HG02870 (cell line): Measurements from ENCODE around the gene CYBC1.

ENCODE experiments used
- ATAC-seq: cut with Tn5 transposase; IDR thresholded peaks from one replicate; pipeline ENCODE4 v1.9.1; 2021; ENCODE audit warnings: mild to moderate bottlenecking, moderate library complexity; ENCODE audit not compliant: unreplicated experiment

The CYBC1 gene

GRCh38 chr17:82449131-82449882, 1.2 kb downstream of the CYBC1 start:
- peak; percentile 30 for ATAC-seq

DNA sequence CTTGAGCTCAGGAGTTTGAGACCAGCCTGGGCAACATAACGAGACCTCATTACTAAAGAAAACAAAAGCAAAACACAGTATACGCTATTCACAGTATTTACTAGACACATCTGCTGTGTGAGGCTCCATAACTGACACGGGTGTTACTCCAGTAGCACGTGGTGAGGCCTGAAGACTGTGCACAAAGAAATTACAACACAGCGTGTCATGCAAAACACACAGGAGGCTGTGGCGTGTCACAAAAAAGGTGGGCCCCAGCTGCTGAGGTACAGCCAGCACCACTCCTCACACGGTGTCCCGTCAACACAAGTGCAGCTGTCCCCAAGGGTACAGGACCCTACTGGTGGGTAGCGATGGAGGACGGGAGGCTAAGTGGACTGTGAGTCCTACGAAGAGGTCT, 2.7 kb downstream of the CYBC1 start:
- ATAC-seq = no peak

DNA sequence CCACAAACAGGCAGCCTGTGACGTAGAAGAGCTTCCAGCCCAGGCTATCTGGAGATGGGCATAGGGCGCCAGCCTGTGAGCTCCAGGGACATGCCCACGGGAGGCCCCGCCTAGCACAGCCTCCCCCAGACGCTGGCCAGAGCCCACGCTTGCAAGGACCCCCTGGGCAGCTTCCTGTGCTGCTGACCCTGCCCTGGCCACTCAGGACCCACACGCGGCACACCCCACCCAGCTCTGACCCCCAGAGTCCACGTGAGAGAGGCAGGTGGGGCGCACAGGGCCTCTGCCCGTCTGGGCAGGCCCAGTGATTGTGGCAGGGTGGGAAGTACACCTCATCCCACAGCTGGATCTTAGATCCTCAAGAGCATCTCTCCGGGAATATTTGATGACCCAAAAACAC, 3.9 kb downstream of the CYBC1 start:
- ATAC-seq = no peak

DNA sequence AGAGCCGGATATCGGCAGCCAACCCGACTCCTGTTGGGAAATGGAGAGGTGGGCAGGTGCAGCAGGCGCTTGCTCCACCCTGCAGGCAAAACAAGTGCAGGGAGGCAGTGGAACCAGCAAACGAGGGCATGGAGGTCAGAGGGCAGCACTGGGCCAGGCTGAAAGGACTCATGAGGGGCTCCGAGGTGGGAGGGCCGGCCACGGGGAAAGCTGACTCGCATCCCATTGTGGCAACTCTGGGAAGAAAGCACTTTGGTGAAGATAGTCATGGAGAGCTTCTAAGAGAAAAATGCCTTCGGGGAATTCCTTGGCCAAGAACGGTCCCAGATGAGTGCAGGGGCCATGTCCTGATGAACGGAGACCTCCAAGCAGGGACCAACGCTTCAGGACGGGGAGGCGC, 4.4 kb downstream of the CYBC1 start:
- no peak for ATAC-seq

DNA sequence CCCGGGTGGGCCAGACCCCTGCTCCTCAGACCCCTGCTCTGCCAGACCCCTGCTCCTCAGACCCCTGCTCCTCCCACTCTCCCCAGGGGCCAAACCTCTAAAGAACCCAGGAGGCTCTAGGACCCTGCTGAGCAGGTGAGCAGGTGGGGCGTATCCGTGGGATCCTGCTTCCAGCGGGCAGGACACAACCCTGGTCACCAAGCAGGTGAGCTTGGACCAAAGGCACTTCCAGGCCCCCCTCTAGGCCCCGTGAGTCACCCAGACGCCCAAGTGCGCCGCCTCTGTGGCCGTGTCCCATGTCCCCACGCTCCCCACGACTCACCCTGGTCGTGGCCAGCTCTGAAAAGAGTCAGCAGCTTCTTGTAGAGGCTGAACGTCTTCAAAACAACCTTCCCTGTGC, 5.0 kb downstream of the CYBC1 start:
- ATAC-seq = no peak

DNA sequence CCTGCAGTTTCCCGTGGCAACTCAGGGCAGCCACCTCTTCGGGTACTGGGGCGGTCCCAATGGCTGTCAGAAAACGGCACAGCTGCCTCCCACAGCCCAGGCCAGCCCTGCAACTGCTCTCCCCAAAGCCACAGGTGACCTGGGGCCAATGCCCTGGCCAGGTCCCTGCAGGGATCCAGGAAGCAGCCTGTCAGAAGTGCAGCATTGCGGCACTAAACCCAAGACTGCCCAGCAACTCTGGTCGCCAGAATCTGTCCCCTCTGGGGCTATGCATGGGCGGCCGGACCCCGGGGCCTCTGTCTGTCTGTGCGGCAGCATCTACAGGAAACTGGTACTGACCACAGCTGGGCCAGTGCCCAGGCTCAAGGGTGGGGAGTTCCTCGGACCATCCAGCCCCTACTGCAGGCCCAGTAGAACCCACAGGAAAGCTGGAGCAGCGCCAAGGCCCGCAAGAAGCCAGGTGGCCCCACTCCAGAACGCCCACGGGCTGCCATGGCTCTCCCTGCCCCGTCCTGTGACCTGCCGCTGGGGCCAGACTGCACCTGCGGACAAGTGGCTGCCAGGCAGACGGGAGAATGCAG, 5.5 kb downstream of the CYBC1 start:
- no peak for ATAC-seq

DNA sequence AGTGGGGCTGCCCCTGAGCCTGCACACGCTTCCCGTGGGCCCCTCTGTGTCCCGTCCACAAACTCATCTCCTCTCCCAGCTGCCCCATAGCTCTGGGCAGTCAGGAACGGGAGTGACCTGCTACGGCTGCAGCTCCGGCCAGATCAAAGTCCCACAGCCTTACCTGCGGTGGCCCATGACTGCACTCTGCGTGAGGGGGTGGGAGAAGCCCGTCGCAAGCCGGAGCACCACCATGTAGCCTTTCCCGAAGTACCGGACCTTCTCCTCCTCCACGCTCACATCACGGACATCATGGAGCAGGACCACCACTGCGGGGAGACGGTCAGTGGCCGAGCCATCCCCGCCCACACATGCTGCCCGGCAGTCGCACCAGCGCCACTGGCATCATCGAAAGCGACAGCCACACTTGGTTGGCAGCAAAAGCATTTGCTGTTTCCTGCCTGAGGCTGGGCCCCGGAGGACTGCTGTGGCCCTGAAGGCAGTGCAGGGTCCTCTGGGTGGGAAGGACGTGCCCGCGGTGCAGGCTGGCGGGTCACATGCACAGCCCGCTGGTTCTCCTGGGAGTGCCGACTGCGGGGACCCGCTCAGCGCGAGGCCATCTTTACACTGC, 6.2 kb downstream of the CYBC1 start:
- no peak for ATAC-seq

DNA sequence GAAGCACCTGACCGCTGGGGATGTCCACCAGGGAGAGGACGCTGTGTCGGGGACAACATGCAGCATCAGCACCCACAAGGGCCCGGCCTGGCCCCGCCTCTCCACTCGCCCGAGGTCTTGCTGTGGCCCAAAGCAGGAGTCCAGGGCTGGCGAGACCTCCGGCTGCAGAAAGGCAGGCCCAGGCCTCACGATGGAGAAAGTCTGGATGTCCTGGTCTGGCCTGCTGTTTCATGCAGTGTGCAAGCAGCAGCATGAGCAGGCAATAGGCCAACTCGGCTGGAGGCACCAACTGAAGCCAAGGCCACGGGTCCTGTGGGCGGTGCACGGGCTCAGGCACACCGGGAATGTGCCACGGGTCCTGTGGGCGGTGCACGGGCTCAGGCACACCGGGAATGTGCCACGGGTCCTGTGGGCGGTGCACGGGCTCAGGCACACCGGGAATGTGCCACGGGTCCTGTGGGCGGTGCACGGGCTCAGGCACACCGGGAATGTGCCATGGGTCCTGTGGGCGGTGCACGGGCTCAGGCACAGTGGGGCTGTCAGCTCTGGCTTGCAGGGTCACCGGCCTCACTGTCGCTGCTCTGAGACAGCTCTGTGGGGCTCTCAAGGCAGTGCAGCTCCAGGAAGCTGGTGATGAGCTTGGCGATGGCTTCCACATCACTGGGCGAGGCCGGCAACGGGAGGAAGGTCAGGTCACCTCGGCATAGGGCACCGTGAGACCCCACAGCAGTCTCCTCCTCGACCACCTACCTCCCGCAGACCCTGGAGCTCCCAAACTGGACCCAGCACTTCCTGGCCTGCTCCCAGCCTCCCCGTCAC, 6.9 kb downstream of the CYBC1 start:
- no peak for ATAC-seq

- ATAC-seq = no peak
Measured at GRCh38 chr17:82442643-82443464, 7.7 kb downstream of the CYBC1 start.

DNA sequence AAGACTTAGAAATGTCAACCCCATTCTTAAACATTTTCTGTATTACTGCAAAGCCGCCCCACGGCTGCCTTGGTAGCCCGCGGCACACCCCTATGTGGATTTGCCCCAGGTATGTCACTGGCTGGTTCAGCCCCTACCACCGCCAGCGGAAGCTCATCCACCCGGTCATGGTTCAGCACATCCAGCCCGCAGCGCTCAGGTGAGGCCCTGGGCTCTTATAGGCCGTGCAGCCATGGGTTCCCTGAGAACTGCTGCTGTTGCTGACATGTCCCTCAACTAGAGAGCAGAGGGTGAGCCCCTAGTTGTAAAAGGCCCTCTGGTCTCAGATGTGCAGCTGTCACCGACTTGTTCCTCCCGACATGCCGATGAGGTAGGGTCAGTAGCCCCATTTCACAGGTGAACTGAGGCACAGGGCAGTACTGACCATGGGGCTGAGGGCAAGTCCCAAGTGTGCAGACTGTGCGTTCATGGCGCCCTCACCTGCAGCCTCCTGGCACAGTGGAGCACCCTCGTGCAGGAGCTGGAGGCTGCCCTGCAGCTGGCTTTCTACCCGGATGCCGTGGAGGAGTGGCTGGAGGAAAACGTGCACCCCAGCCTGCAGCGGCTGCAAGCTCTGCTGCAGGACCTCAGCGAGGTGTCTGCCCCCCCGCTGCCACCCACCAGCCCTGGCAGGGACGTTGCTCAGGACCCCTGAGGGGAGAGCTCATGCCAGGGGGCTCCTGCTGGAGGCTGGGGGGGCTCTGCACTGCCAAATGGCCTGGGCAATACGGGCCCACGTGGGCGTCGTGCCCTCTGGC, 8.7 kb downstream of the CYBC1 start:
- no peak for ATAC-seq

DNA sequence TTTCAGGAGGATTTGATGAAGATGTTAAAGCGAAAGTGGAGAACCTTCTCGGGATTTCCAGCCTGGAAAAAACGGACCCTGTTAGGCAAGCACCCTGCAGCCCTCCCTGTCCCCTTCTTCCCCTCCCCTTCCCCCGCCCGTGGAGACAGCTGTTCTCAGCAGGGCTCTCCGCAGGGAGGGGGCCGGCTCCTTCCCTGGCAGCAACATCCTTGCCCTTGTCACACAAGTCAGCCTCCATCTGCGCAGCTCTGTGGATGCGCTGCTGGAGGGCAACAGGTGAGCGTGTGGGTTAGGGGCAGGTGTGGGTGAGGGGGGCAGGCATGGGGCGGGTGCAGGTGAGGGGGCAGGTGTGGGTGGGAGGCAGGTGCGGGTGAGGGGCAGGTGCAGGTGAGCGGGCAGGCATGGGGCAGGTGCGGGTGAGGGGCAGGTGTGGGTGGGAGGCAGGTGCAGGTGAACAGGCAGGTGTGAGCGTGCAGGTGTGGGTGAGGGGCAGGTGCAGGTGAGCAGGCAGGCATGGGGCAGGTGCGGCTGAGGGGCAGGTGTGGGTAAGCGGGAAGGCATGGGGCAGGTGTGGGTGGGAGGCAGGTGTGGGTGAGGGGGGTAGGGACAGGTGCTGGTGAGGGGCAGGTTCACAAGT, 9.4 kb downstream of the CYBC1 start:
- no peak for ATAC-seq

GRCh38 chr17:82440469-82440981, 10.0 kb downstream of the CYBC1 start:
- ATAC-seq = no peak

DNA sequence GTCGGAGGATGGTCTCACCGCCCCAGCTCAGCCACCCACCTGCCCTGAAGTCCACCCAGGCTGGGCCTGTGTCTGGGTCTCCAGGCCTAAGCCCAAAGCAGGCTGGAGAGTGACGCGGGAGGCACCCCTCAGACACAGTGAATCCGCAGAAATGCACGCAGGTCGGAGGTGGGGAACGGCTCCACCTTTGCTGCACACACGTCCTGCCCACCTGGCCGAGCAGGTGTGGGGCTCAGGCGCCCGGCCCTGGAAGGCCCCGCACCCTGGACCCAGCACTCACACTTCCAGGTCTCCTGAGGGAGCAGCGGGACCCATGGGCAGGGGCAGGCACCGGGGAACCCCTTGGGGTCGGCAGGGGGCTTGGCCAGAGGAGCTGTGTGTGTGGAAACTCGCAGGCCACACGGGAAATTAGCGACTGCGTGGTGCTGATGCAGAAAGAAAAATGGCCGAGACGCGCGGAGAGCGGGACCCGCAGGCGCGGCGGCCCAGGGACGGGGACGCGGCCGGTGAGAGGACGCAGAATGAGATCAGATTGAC, 10.7 kb downstream of the CYBC1 start:
- ATAC-seq = no peak

DNA sequence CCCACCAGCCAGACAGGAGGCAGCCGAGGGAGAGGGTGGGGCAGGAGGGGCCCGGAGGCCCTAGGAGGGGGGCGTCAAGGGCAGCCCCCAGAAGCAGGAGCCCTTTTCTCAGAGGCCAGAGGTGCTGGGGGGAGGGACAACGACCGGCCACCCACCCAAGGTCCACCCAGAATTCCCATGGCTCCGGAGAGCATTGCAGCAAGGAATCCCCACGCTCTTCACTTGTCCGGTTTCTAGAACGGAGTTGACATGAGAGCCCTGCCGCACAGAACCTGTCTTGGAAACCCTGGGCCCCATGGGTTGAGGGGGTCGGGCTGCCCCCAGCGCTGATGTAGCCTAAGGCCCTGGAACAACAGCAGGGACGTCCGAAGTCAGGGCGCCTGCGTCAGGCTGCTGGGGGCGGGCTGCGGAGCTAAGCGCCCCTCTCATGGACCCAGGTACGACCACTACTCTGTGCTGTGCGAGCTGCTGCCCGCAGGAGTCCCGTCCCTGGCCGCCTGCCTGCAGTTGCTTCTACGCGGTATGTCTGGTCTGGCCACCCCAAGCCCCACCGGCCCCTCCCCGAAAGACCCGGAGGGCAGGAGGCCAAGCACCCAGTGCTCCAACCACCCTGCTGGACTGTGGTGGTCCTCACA, 11.2 kb downstream of the CYBC1 start:
- ATAC-seq = no peak

GRCh38 chr17:82438401-82439193, 12.0 kb downstream of the CYBC1 start:
- no peak for ATAC-seq

DNA sequence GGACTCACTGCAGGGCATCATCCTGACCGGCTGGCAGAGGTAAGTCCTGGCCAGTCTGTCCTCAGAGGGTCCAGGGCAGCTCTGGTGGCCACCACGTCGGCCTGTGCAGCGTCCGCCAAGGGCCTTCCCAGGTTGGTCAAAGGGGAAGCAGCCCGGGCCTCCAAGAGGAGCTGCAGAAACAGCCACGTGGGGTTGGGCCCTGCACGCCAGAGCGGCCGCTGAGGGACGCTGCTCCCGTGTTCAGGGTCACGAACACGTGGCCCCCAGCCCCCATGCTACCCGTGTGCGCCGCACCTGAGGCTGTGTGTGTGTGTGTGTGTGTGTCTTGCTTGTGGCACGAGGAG, 13.3 kb downstream of the CYBC1 start:
- ATAC-seq = no peak

GRCh38 chr17:82436601-82437324, 13.8 kb downstream of the CYBC1 start:
- no peak for ATAC-seq
